H1 (cell line): ENCODE data around the gene RHOV. TPM values are rescaled to one million over a fixed set of nuclear protein-coding genes. Genes with fewer than 3 reads are reported as not detected.
A peak's percentile ranks its signal among the peaks of the same experiment; 100 is the strongest.

Experiments used
- CTCF ChIA-PET: fragments of 300-600 bp; sonication (Branson Sonifier 250); formaldehyde crosslinking; loops from one replicate; lab custom pipeline; 2021; ENCODE audit not compliant: partially characterized antibody; lab: Charles Lee
- POLR2A ChIA-PET: fragments of 300-600 bp; sonication (Branson Sonifier 250); formaldehyde crosslinking; loops from one replicate; lab custom pipeline; 2021; ENCODE audit warnings: inconsistent platforms; ENCODE audit not compliant: partially characterized antibody; lab: Charles Lee
- DNase-seq, 2 experiments: peaks; one replicate each; pipeline versions ENCODE4 v3.0.0 to v3.0.0-alpha.2; 2010 to 2022; ENCODE audit warnings: low spot score in 2 of 2, low read depth in 1 of 2, mixed read lengths in 1 of 2
- FAIRE-seq: peaks from 2 replicates; lab custom pipeline; 2011; peaks lifted over from hg19 to GRCh38; lab: Jason Lieb, UNC
- H2AFZ ChIP-seq: 2 replicates; pipeline ENCODE4 v1.8.1; 2012; ENCODE audit warnings: low read length, inconsistent platforms
- H2AK5ac ChIP-seq: 2 replicates; pipeline ENCODE4 v1.6.1; 2013; ENCODE audit warnings: low read depth, low read length
- H2BK120ac ChIP-seq: replicated peaks from 2 replicates; pipeline ENCODE3; 2013; ENCODE audit warnings: low read depth, low read length, inconsistent platforms
- H2BK12ac ChIP-seq: 2 replicates; pipeline ENCODE4 v1.6.1; 2013; ENCODE audit warnings: low read depth, low read length
- H2BK15ac ChIP-seq: 2 replicates; pipeline ENCODE4 v1.6.1; 2013; ENCODE audit warnings: low read length
- H2BK20ac ChIP-seq: 2 replicates; pipeline ENCODE4 v1.6.1; 2013; ENCODE audit warnings: low read length
- H2BK5ac ChIP-seq: 2 replicates; pipeline ENCODE4 v1.6.1; 2013; ENCODE audit warnings: low read depth, low read length
- H3K14ac ChIP-seq: 2 replicates; pipeline ENCODE4 v1.6.1; 2013; ENCODE audit warnings: inconsistent platforms; ENCODE audit not compliant: insufficient read length
- H3K18ac ChIP-seq: 2 replicates; pipeline ENCODE4 v1.6.1; 2013; ENCODE audit warnings: low read length; ENCODE audit errors: extremely low read depth
- H3K23ac ChIP-seq: 2 replicates; pipeline ENCODE4 v1.6.1; 2013; ENCODE audit warnings: inconsistent platforms; ENCODE audit not compliant: insufficient read length
- H3K23me2 ChIP-seq: 2 replicates; pipeline ENCODE4 v1.6.1; 2013; ENCODE audit warnings: low read depth, low read length
- H3K27ac ChIP-seq: 2 replicates; pipeline ENCODE4 v1.6.1; 2011; ENCODE audit warnings: low read depth, low read length, inconsistent platforms
- H3K27me3 ChIP-seq, 4 experiments: replicated peaks in 1 of 4; 1 replicate in 1 of 4; 2 replicates in 3 of 4; pipeline versions ENCODE4 v1.6.1 to v1.8.1; 2011 to 2013; ENCODE audit warnings: low read length in 3 of 4, mild to moderate bottlenecking in 3 of 4, inconsistent platforms in 2 of 4, mixed read lengths in 2 of 4, moderate library complexity in 1 of 4; ENCODE audit not compliant: control insufficient read depth in 3 of 4, insufficient read depth in 3 of 4; ENCODE audit errors: extremely low read depth in 1 of 4
- H3K36me3 ChIP-seq, 4 experiments: 2 replicates each; pipeline versions ENCODE4 v1.6.1 to v1.8.1; 2011 to 2013; ENCODE audit warnings: mild to moderate bottlenecking in 4 of 4, low read length in 3 of 4, moderate library complexity in 2 of 4, control low read depth in 1 of 4, inconsistent platforms in 1 of 4; ENCODE audit not compliant: insufficient read depth in 4 of 4, control insufficient read depth in 2 of 4
- H3K4ac ChIP-seq: replicated peaks from 2 replicates; pipeline ENCODE3; 2013; ENCODE audit warnings: low read length, low read depth, mixed read lengths, inconsistent platforms; ENCODE audit not compliant: insufficient read length
- H3K4me1 ChIP-seq, 4 experiments: replicated peaks in 1 of 4; 1 replicate in 1 of 4; 2 replicates in 3 of 4; pipeline versions ENCODE4 v1.6.1 to v1.8.1; 2011 to 2013; ENCODE audit warnings: low read length in 3 of 4, inconsistent platforms in 2 of 4, mixed read lengths in 1 of 4; ENCODE audit not compliant: insufficient read depth in 4 of 4, control insufficient read depth in 3 of 4
- H3K4me2 ChIP-seq, 2 experiments: 2 replicates each; pipeline versions ENCODE4 v1.6.1 to v1.8.1; 2011 to 2013; ENCODE audit warnings: low read depth in 2 of 2, low read length in 2 of 2, control low read depth in 1 of 2, inconsistent platforms in 1 of 2, mild to moderate bottlenecking in 1 of 2; ENCODE audit not compliant: insufficient read depth in 1 of 2
- H3K4me3 ChIP-seq, 4 experiments: fragments of 200-600, 300-600 bp in 1 of 4; sonication (generic), shearing (Covaris generic), sonication (Bioruptor Twin) in 1 of 4; 2 replicates each; pipeline versions ENCODE4 v1.5.1 to v1.8.1; 2011 to 2016; ENCODE audit warnings: low read length in 4 of 4, low read depth in 3 of 4, control low read depth in 2 of 4, inconsistent platforms in 2 of 4, mild to moderate bottlenecking in 2 of 4, mixed read lengths in 1 of 4, moderate library complexity in 1 of 4; ENCODE audit not compliant: insufficient read depth in 2 of 4; ENCODE audit errors: extremely low read depth in 1 of 4
- H3K56ac ChIP-seq: replicated peaks from 2 replicates; pipeline ENCODE3; 2013; ENCODE audit warnings: low read depth, mild to moderate bottlenecking, mixed read lengths, low read length, inconsistent platforms; ENCODE audit not compliant: insufficient read length
- H3K79me1 ChIP-seq: 2 replicates; pipeline ENCODE4 v1.6.1; 2013; ENCODE audit warnings: low read depth, low read length, control low read depth
- H3K79me2 ChIP-seq, 2 experiments: 2 replicates each; pipeline versions ENCODE4 v1.6.1 to v1.8.1; 2012 to 2013; ENCODE audit warnings: low read length in 2 of 2, mild to moderate bottlenecking in 2 of 2, inconsistent platforms in 1 of 2; ENCODE audit not compliant: insufficient read depth in 2 of 2, control insufficient read depth in 1 of 2
- H3K9ac ChIP-seq, 4 experiments: replicated peaks in 1 of 4; 1 replicate in 1 of 4; 2 replicates in 3 of 4; pipeline versions ENCODE4 v1.6.1 to v1.8.1; 2011 to 2013; ENCODE audit warnings: low read depth in 3 of 4, low read length in 3 of 4, control low read depth in 2 of 4, mild to moderate bottlenecking in 2 of 4, moderate library complexity in 2 of 4, inconsistent platforms in 1 of 4; ENCODE audit errors: extremely low read depth in 1 of 4
- H3K9me3 ChIP-seq, 2 experiments: 2 replicates each; pipeline versions ENCODE4 v1.6.1 to v1.8.1; 2012 to 2013; ENCODE audit warnings: mild to moderate bottlenecking in 2 of 2, moderate library complexity in 2 of 2, control low read depth in 1 of 2, inconsistent platforms in 1 of 2, low read depth in 1 of 2, low read length in 1 of 2, mixed read lengths in 1 of 2; ENCODE audit not compliant: insufficient read depth in 2 of 2
- H4K20me1 ChIP-seq, 2 experiments: replicated peaks in 1 of 2; 2 replicates each; pipeline versions ENCODE3 to v1.8.1; 2011 to 2013; ENCODE audit warnings: inconsistent platforms in 2 of 2, low read length in 2 of 2, mild to moderate bottlenecking in 1 of 2; ENCODE audit not compliant: insufficient read depth in 2 of 2, control insufficient read depth in 1 of 2
- H4K5ac ChIP-seq: 2 replicates; pipeline ENCODE4 v1.6.1; 2013; ENCODE audit warnings: low read length, low read depth, mixed read lengths, inconsistent platforms; ENCODE audit not compliant: insufficient read length
- H4K8ac ChIP-seq: 2 replicates; pipeline ENCODE4 v1.8.0; 2013; ENCODE audit warnings: mild to moderate bottlenecking, moderate library complexity, low read length, inconsistent platforms; ENCODE audit not compliant: insufficient read depth; ENCODE audit errors: extremely low read depth
- H4K91ac ChIP-seq: replicated peaks from 2 replicates; pipeline ENCODE3; 2013; ENCODE audit warnings: low read length, mixed read lengths, inconsistent platforms; ENCODE audit not compliant: insufficient read length
- CTBP2 ChIP-seq: IDR thresholded peaks from 2 replicates; pipeline ENCODE4 v1.7.0; 2011; ENCODE audit warnings: borderline replicate concordance, mild to moderate bottlenecking, moderate library complexity, mixed read lengths, low read length; ENCODE audit not compliant: insufficient read depth, insufficient read length
- E2F6 ChIP-seq: IDR thresholded peaks from 2 replicates; pipeline ENCODE4 v1.6.1; 2012; ENCODE audit warnings: inconsistent platforms
- MAX ChIP-seq: IDR thresholded peaks from 2 replicates; pipeline ENCODE4 v1.6.1; 2012; ENCODE audit warnings: inconsistent platforms
- NRF1 ChIP-seq: IDR thresholded peaks from 2 replicates; pipeline ENCODE4 v1.6.1; 2011; ENCODE audit warnings: mild to moderate bottlenecking, low read depth, low read length, improper control_type of control experiment
- POLR2AphosphoS5 ChIP-seq: IDR thresholded peaks from 2 replicates; pipeline ENCODE4 v1.6.1; 2011; ENCODE audit warnings: low read depth, low read length
- RFX5 ChIP-seq: IDR thresholded peaks from 2 replicates; pipeline ENCODE4 v1.6.1; 2011; ENCODE audit warnings: low read depth, low read length, improper control_type of control experiment, borderline replicate concordance
- SIN3A ChIP-seq, 2 experiments: IDR thresholded peaks in 1 of 2; conservative IDR thresholded peaks in 1 of 2; 2 replicates each; pipeline ENCODE4 v1.6.1; 2011 to 2012; ENCODE audit warnings: low read length in 2 of 2, improper control_type of control experiment in 1 of 2, low read depth in 1 of 2, mild to moderate bottlenecking in 1 of 2
- SRF ChIP-seq: IDR thresholded peaks from 2 replicates; pipeline ENCODE4 v1.6.1; 2011; ENCODE audit warnings: mild to moderate bottlenecking, low read depth, low read length, moderate library complexity
- WGBS, 2 experiments: shearing (Covaris generic) in 1 of 2; methylation state at CpG; one replicate each; pipeline versions ENCODE4 v1.1.6 to v1.1.7; 2013 to 2015; ENCODE audit warnings: low lambda C conversion rate in 2 of 2, mixed read lengths in 2 of 2, inconsistent platforms in 1 of 2, low coverage in 1 of 2, missing lambda C conversion rate in 1 of 2; ENCODE audit not compliant: insufficient replicate concordance in 2 of 2, insufficient coverage in 1 of 2, insufficient read length in 1 of 2; ENCODE audit errors: extremely low coverage in 1 of 2, missing lambda C conversion rate in 1 of 2; 5-methylcytosine and 5-hydroxymethylcytosine counted together
- polyA plus RNA-seq, 7 experiments: library from polyadenylated mRNA; depleted of rRNA in 3 of 7; stranded (reverse) in 5 of 7; unstranded in 2 of 7; fragments of >200 nt in 5 of 7; fragments of 200-250 nt in 2 of 7; gene quantifications; 1 replicate in 5 of 7; 2 replicates in 1 of 7; 4 replicates in 1 of 7; pipeline versions ENCODE4 v1.2.1 to v1.2.3, GENCODE V29; 2011 to 2013; ENCODE audit warnings: missing spikeins in 2 of 7, mixed read lengths in 2 of 7
- total RNA-seq: library from RNA; stranded (reverse); fragmentation: NEBNext Ultra II Directional; extraction: Animal tissue kit (Norgen Biotek cat#: 25700); gene quantifications from 2 replicates; pipeline ENCODE4 v1.2.1, GENCODE V29; 2021

The RHOV gene
- total and polyA plus RNA-seq, 2 of the 8 experiments (the other 6 are each of a cell fraction or from before 2014, with no cell fraction given): 1.5 to 2.7 TPM

GRCh38 chr15:40893733-40894680, 20.0 kb upstream of the RHOV start, which contains the start of gene VPS18:
Gene VPS18 (plus strand): TSS chr15:40894450. CDS start chr15:40894769, 319 bp downstream.
- H3K56ac ChIP-seq: peak within 1 kb of the TSS; percentile 77
- H4K8ac ChIP-seq: peak within 1 kb of the TSS; percentile 97
- 6% methylated on average over 42 of the region's 55 CpGs; no CpG with 5 or more reads in 1 of the 2 experiments for WGBS, 2 experiments
- H2AK5ac ChIP-seq: no peak within 1 kb of the TSS
- peak within 1 kb of the TSS; percentile 68 for H3K27ac ChIP-seq
- H2BK20ac ChIP-seq: no peak within 1 kb of the TSS; the same call in 1 of the 2 replicates
- FAIRE-seq: no peak
- H3K23me2 ChIP-seq: peaks cover 5% of the 10 kb centered on the region; the same call in 1 of the 2 replicates
- H3K27me3 ChIP-seq: peaks cover 0 to 8% (median 2%) of the 10 kb centered on the region in 4 experiments; a peak in 3 of 7 replicates
- peaks cover 3 to 14% (median 7%) of the 10 kb centered on the region in 4 experiments; a peak in 6 of 7 replicates for H3K4me1 ChIP-seq
- peaks cover 0 to 6% of the 10 kb centered on the region in 2 experiments for H4K20me1 ChIP-seq
- no peak within 1 kb of the TSS for H3K23ac ChIP-seq
- H3K79me1 ChIP-seq: peaks cover 3% of the 10 kb centered on the region; the same call in 1 of the 2 replicates
- peak within 1 kb of the TSS; percentile 71; the same call in 1 of the 2 replicates for H2BK5ac ChIP-seq
- ChIA-PET CTCF (interaction anchor here (0.5 to 20.6 kb wide), 42 partner anchors 12 to 382 kb away, joined by 3 to 619 read pairs (median 4); partner anchors contain the start of genes CHP1, DLL4, EXD1 and RHOV), POLR2A (interaction anchor here (0.7 to 3.7 kb wide), 21 partner anchors 9 to 222 kb away, joined by 3 to 49 read pairs (median 4); partner anchors contain the start of genes CHAC1, DLL4, DNAJC17 and INO80)
- peak within 1 kb of the TSS; percentile 60 to 93 (median 88) for H3K4me3 ChIP-seq
- H2BK120ac ChIP-seq: no peak within 1 kb of the TSS
- peak within 1 kb of the TSS; percentile 37 to 85 (median 80) for H3K9ac ChIP-seq
- peak within 1 kb of the TSS; percentile 85 for H3K18ac ChIP-seq
- peak within 1 kb of the TSS; percentile 87 for H2AFZ ChIP-seq
- peak within 1 kb of the TSS; percentile 71; the same call in 1 of the 2 replicates for H2BK12ac ChIP-seq
- H3K36me3 ChIP-seq: peaks cover 3 to 15% (median 6%) of the 10 kb centered on the region in 4 experiments; a peak in 5 of 8 replicates
- peak within 1 kb of the TSS; percentile 89 for H2BK15ac ChIP-seq
- peak within 1 kb of the TSS; percentile 83 for H3K4ac ChIP-seq
- H3K9me3 ChIP-seq: no peaks in the 10 kb centered on the region
- H3K14ac ChIP-seq: no peak within 1 kb of the TSS
- H3K4me2 ChIP-seq: peak within 1 kb of the TSS; percentile 42 to 82
- DNase-seq: peak; percentile 95 to 100
- H4K91ac ChIP-seq: peak within 1 kb of the TSS; percentile 87
- peak within 1 kb of the TSS; percentile 73 for H4K5ac ChIP-seq
- H3K79me2 ChIP-seq: peaks cover 0 to 12% of the 10 kb centered on the region in 2 experiments; a peak in 3 of 4 replicates
- TF ChIP-seq NRF1 (no peak), SIN3A (conservative IDR thresholded peaks at IDR 0.05 in 1 of 2, IDR thresholded peaks at IDR 0.05 in 1 of 2; ENCODE audit: low read depth in 1 of 2, low read length in 2 of 2) (peak; percentile 85 to 96; a peak in 3 of 4 replicates), MAX (peak; percentile 97), SRF (no peak), POLR2AphosphoS5 (peak; percentile 64; the same call in 1 of the 2 replicates), CTBP2 (no peak), RFX5 (no peak), E2F6 (peak; percentile 79)
